HCT116 (cell line): ENCODE measurements around the gene MTHFS. TPM values are rescaled to one million over a fixed set of nuclear protein-coding genes. Genes with fewer than 3 reads are reported as not detected.

Experiments
- ATAC-seq: fragments of 200-7000 bp; cut with Tn5 transposase; 2 replicates; pipeline ENCODE4 v1.9.1; 2020; ENCODE audit warnings: mild to moderate bottlenecking, moderate library complexity
- BruUV-seq: library from RNA; stranded (reverse); fragments of 400-500 nt; replicated peaks from 2 replicates; lab custom pipeline; 2021; lab: Mats Ljungman, UMichigan
- CTCF ChIA-PET: fragments of 300-600 bp; sonication (Branson Sonifier 250); formaldehyde crosslinking; loops from one replicate; lab custom pipeline; 2021; ENCODE audit warnings: antibody characterized with exemption; lab: Charles Lee
- POLR2A ChIA-PET: fragments of 300-600, 350-600 bp; sonication (Branson Sonifier 250); formaldehyde crosslinking; loops from one replicate; lab custom pipeline; 2021; ENCODE audit warnings: antibody characterized with exemption; lab: Charles Lee
- RAD21 ChIA-PET, 2 experiments: fragments of 300-600 bp; sonication (Branson Sonifier 250); formaldehyde crosslinking; loops; one replicate each; lab custom pipeline; 2023; ENCODE audit warnings: low total read pairs in 2 of 2; ENCODE audit not compliant: uncharacterized antibody in 2 of 2, unreplicated experiment in 2 of 2, low non-redundant PET in 1 of 2; lab: Charles Lee
- DNase-seq: peaks from one replicate; pipeline ENCODE4 v3.0.0-alpha.2; 2010; ENCODE audit warnings: low read depth, low spot score
- H2AFZ ChIP-seq: fragments of 200-600 bp; shearing (Covaris generic), sonication (generic); 2 replicates; pipeline ENCODE4 v1.6.1; 2017; ENCODE audit warnings: low read depth, mixed run types, mixed read lengths, antibody characterized with exemption, low read length; ENCODE audit not compliant: poor library complexity, severe bottlenecking
- H3K27ac ChIP-seq: 2 replicates; pipeline ENCODE4 v1.5.1; 2012; ENCODE audit warnings: low read depth, low read length
- H3K27me3 ChIP-seq: fragments of 200-600 bp; sonication (generic); 2 replicates; pipeline ENCODE4 v1.6.1; 2016; ENCODE audit warnings: mixed run types, low read length, mixed read lengths; ENCODE audit not compliant: insufficient read depth
- H3K36me3 ChIP-seq, 2 experiments: fragments of 200-500 bp in 1 of 2; fragments of 200-600 bp in 1 of 2; sonication (Bioruptor generic) in 1 of 2; sonication (generic) in 1 of 2; 2 replicates each; pipeline versions ENCODE4 v1.5.1 to v1.6.1; 2014 to 2016; ENCODE audit warnings: low read length in 2 of 2, inconsistent platforms in 1 of 2, mixed read lengths in 1 of 2, mixed run types in 1 of 2; ENCODE audit not compliant: insufficient read depth in 2 of 2, control insufficient read depth in 1 of 2
- H3K4me1 ChIP-seq, 2 experiments: fragments of 200-600 bp in 1 of 2; sonication (generic) in 1 of 2; 2 replicates each; pipeline versions ENCODE4 v1.5.1 to v1.6.1; 2012 to 2017; ENCODE audit warnings: low read length in 2 of 2, inconsistent platforms in 1 of 2, mild to moderate bottlenecking in 1 of 2, mixed read lengths in 1 of 2, mixed run types in 1 of 2, moderate library complexity in 1 of 2; ENCODE audit not compliant: insufficient read depth in 2 of 2, control insufficient read depth in 1 of 2
- H3K4me2 ChIP-seq: fragments of 200-600 bp; sonication (generic); 2 replicates; pipeline ENCODE4 v1.6.1; 2017; ENCODE audit warnings: mixed run types, low read length, mixed read lengths
- H3K4me3 ChIP-seq, 2 experiments: fragments of 200-600 bp in 1 of 2; sonication (generic) in 1 of 2; replicated peaks in 1 of 2; 2 replicates each; pipeline ENCODE4 v1.5.1; 2011 to 2016; ENCODE audit warnings: low read length in 2 of 2, control low read depth in 1 of 2, low read depth in 1 of 2, mild to moderate bottlenecking in 1 of 2, mixed read lengths in 1 of 2, mixed run types in 1 of 2
- H3K79me2 ChIP-seq: fragments of 200-600 bp; sonication (generic); 2 replicates; pipeline ENCODE4 v1.6.1; 2017; ENCODE audit warnings: mild to moderate bottlenecking, mixed run types, low read length, moderate library complexity, mixed read lengths; ENCODE audit not compliant: insufficient read depth
- H3K9ac ChIP-seq: fragments of 200-600 bp; sonication (generic); 2 replicates; pipeline ENCODE4 v1.6.1; 2016; ENCODE audit warnings: low read length, mixed read lengths
- H3K9me2 ChIP-seq: fragments of 200-600 bp; sonication (generic), shearing (Covaris generic); 2 replicates; pipeline ENCODE4 v1.6.1; 2017; ENCODE audit warnings: mixed run types, mild to moderate bottlenecking, moderate library complexity; ENCODE audit not compliant: insufficient read depth
- H3K9me3 ChIP-seq, 2 experiments: fragments of 200-500 bp in 1 of 2; fragments of 200-600 bp in 1 of 2; sonication (Bioruptor generic) in 1 of 2; sonication (generic) in 1 of 2; 2 replicates each; pipeline ENCODE4 v1.6.1; 2014 to 2017; ENCODE audit warnings: low read length in 2 of 2, mixed read lengths in 2 of 2, inconsistent platforms in 1 of 2, low read depth in 1 of 2, mild to moderate bottlenecking in 1 of 2, mixed run types in 1 of 2, moderate library complexity in 1 of 2; ENCODE audit not compliant: control insufficient read depth in 1 of 2, insufficient read depth in 1 of 2
- H4K20me1 ChIP-seq: fragments of 200-600 bp; sonication (generic), shearing (Covaris generic); 2 replicates; pipeline ENCODE4 v1.6.1; 2017; ENCODE audit warnings: mixed run types, mild to moderate bottlenecking, moderate library complexity; ENCODE audit not compliant: insufficient read depth
- CBX3 ChIP-seq: IDR thresholded peaks from 2 replicates; pipeline ENCODE4 v1.6.1; 2012; ENCODE audit warnings: low read depth
- ELF1 ChIP-seq: IDR thresholded peaks from 2 replicates; pipeline ENCODE4 v1.6.1; 2012; ENCODE audit warnings: low read depth, borderline replicate concordance
- JUND ChIP-seq: IDR thresholded peaks from 2 replicates; pipeline ENCODE4 v1.6.1; 2012
- POLR2A ChIP-seq: IDR thresholded peaks from 2 replicates; pipeline ENCODE4 v1.7.0; 2011; ENCODE audit warnings: borderline replicate concordance; ENCODE audit not compliant: insufficient read depth, insufficient read length; ENCODE audit errors: extremely low read depth
- REST ChIP-seq: IDR thresholded peaks from 2 replicates; pipeline ENCODE4 v1.6.1; 2012; ENCODE audit warnings: low read depth
- SIN3A ChIP-seq: IDR thresholded peaks from 2 replicates; pipeline ENCODE4 v1.6.1; 2012; ENCODE audit warnings: low read depth
- YY1 ChIP-seq: IDR thresholded peaks from 2 replicates; pipeline ENCODE4 v1.6.1; 2011; ENCODE audit warnings: low read length, low read depth, moderate library complexity, mild to moderate bottlenecking; ENCODE audit not compliant: insufficient replicate concordance; ENCODE audit errors: extremely low read depth
- ZBTB33 ChIP-seq: IDR thresholded peaks from 2 replicates; pipeline ENCODE4 v1.6.1; 2011; ENCODE audit warnings: mild to moderate bottlenecking, low read length, moderate library complexity; ENCODE audit not compliant: insufficient replicate concordance; ENCODE audit errors: extremely low read depth
- ZFX ChIP-seq: fragments of 450-650 bp; IDR thresholded peaks from 2 replicates; pipeline ENCODE4 v1.6.1; 2017
- ZNF274 ChIP-seq: fragments of 200-500 bp; sonication (Bioruptor generic); IDR thresholded peaks from 2 replicates; pipeline ENCODE4 v1.6.1; 2014; ENCODE audit warnings: mild to moderate bottlenecking, low read depth, low read length, inconsistent platforms
- intact Hi-C: fragments of 100-400 bp; cut with micrococcal nuclease; formaldehyde crosslinking; loops from 2 replicates; pipeline ENCODE4 v1.10.0; 2022
- total RNA-seq: library from RNA; stranded (reverse); gene quantifications from one replicate; pipeline ENCODE4 v1.2.1, GENCODE V29; 2021; ENCODE audit not compliant: unreplicated experiment

The MTHFS gene
- total RNA-seq, 1 experiment from 2014 or later: 30.5 TPM

- TF ChIP-seq REST (no peak), ZNF274 (no peak)
Observed at GRCh38 chr15:79804838-79805237, 92.0 kb downstream of the MTHFS start (continued).

GRCh38 chr15:79798311-79798710, 98.5 kb downstream of the MTHFS start:
- ATAC-seq: no peak
- ChIA-PET RAD21 (no interaction called here), CTCF (no interaction called here)
- no TSS peak for BruUV-seq
- Histone ChIP-seq H3K9me3 (no peaks in the 10 kb centered on the region), H3K4me3 (no peak overlapping the region), H3K79me2 (no peaks in the 10 kb centered on the region), H2AFZ (no peak overlapping the region), H3K9ac (no peak overlapping the region), H4K20me1 (no peaks in the 10 kb centered on the region), H3K4me2 (no peak overlapping the region), H3K36me3 (no peaks in the 10 kb centered on the region), H3K27ac (no peak overlapping the region), H3K4me1 (peaks cover 0 to 3% of the 10 kb centered on the region in 2 experiments; a peak in 1 of 4 replicates)
- DNase-seq: no peak
- intact Hi-C loops: no loop called here
- TF ChIP-seq SIN3A: no peak
- TF ChIP-seq CBX3: no peak
- no peak for TF ChIP-seq JUND
- TF ChIP-seq ELF1: no peak
- TF ChIP-seq POLR2A: no peak
- no peak for TF ChIP-seq YY1
- TF ChIP-seq ZFX: no peak
- no peak for TF ChIP-seq ZBTB33
- TF ChIP-seq, all 23 proteins: peak for 0
- Histone ChIP-seq H3K9me2 (no peaks in the 10 kb centered on the region), H3K27me3 (peaks cover 5% of the 10 kb centered on the region; the same call in 1 of the 2 replicates)
- POLR2A ChIA-PET: no interaction called here

Other genes with a start within 250 kb of the MTHFS start
- 0.44 TPM for gene BCL2A1, start 74.2 kb upstream of the MTHFS start, total RNA-seq
- 51.3 TPM for gene ZFAND6, start 162.7 kb upstream of the MTHFS start, total RNA-seq